ENCODE data around the gene DLGAP1.

DNA sequence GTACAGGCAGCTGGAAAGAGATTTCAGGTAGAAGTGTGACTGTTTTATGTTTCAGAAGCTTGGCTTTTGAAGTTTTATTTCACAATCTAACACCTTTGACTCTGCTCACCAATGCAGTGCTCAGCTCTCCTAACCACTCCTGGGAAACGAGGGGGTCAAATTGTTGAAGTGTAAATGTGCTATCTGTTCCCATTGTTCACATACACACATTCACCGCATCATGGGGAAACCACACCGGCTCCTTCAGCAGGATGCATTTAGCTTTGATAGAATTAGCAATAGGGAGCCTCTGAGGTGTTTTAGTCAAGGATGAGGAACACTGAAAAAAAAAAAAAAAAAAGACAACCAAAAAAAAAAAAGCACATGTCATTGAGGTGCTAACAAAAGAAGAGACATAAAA is 13.4 kb upstream of the DLGAP1 start:
- no peak for TF ChIP-seq POLR2A (IDR thresholded peaks at IDR 0.05; ENCODE audit: low read depth)
- TF ChIP-seq EP300 (IDR thresholded peaks at IDR 0.05) = no peak
- no peak for TF ChIP-seq POLR2AphosphoS5 (IDR thresholded peaks at IDR 0.05)
